Non-pigmented ciliary epithelial cell (primary cell): ENCODE measurements around the gene RAB40B.

Experiments
- DNase-seq: peaks from one replicate; pipeline ENCODE4 v3.0.0-alpha.2; 2010; ENCODE audit warnings: low read depth

RAB40B gene

DNA sequence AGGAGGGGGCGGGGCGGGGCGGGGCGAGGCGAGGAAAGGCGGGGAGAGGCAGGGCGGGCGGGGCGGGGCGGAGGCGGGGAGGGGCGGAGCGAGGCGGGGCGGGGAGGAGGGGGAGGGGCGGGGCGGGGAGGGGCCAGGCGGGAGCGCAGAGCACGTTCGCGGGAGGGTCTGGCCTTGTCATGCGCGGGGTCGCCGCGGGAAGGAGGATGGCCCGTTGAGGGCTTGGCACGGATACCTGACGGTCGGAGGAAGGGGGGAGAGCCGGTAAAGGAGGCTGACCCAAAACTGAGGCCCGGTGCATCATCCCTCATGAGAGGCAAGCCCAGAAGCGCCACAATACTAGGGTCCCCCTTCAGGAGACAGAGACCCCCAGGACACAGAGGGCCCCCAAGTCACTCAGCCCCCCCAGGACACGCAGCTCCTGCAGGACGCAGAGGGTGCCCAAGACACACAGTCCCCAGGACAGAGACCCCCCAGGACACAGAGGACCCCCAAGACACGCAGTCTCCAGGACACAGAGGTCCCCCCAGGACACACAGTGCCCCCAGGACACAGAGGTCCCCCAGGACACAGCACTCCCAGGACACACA, 49.7 kb downstream of the RAB40B start:
- DNase-seq: no peak

DNA sequence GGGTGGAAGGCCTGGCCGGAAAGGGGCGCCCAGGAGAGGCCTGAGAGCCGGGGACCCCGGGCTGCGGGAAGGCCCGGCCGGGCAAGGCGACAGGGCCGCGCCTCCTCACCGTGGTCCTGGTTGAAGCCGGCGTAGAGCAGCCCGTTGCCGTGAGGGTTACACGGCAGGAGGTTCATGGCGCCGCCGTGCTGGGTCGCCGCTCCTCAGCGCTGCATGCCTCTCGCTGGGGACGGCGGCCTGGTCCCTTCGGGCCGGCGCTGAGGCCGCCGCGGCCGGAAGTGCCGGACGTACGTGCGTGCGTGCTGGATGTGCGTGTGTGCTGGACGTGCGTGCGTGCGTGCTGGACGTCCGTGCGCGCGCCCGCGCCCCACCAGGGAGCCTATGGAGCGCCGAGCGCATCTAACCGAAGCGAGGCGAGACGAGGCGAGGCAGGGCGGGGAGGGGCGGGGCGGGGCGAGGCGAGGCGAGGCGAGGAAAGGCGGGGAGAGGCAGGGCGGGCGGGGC, 50.3 kb downstream of the RAB40B start, which contains the start of gene WDR45B:
TSS of gene WDR45B (minus strand) at position 280 of the 504 bp plus-strand sequence. CDS start at position 176, 104 bp downstream.
- DNase-seq: peak; percentile 87

DNA sequence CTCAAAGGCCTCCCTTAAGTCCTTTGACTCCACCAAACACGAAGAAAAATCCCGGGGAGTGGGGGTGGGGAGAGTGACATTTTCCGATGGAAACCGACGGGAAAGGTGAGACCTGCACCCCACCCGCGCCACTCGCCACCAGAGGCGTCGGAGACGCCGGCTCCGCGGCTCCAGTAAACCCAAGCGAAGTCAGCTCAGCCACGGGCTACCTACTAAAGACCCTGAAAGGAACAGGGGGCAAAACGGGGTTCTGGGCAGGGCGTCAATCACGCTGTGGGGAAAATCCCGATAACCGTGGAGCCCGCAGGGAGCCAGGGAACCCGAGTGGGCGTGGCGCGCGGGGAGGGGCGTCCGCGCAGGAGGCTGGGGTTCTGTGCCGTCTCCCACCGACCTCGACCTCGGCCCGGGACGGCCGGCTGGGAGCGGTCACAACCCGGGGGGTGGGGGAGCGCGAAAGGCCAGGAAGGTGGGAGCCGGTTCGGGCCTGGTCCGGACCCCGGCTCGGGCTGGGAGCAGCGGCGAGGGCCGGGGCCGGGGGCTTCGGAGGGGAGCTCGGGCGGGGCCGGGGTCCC, 50.8 kb downstream of the RAB40B start:
- no peak for DNase-seq

DNA sequence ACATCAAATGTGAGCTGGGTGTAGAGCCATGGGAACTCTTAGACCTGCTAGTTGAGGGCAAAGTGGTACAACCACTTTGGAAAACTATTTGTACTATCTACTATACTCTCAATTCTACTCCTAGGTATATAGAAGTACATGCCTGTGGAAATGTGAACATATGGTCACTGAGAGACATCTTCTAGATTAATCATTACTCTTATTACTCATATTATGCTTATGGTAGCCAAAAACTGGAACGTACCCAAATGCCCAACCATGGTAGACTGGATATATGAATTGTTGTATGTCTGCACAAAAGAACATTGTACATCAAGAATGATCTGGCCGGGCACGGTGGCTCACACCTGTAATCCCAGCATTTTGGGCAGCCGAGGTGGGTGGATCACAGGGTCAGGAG, 53.0 kb downstream of the RAB40B start:
- DNase-seq: no peak

DNA sequence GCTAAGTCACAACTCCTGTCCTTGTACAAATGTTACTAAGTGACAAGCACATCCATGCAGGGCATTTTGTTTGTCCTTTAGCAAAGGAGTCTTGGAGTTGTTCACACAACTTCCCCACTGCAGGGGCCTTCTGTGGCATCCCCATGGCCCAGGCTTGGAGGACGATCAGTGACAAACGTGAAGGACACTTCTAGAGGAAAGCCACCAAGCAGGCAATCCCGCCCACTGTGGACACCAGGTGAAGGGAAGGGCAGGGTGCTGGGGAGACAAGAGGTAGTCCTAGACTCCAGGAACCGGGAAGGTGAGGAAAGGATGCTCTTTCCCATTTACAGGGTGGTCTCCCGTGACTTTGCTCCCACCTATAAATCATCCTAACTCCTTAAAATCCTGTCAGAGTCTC, 54.4 kb downstream of the RAB40B start:
- DNase-seq: no peak

DNA sequence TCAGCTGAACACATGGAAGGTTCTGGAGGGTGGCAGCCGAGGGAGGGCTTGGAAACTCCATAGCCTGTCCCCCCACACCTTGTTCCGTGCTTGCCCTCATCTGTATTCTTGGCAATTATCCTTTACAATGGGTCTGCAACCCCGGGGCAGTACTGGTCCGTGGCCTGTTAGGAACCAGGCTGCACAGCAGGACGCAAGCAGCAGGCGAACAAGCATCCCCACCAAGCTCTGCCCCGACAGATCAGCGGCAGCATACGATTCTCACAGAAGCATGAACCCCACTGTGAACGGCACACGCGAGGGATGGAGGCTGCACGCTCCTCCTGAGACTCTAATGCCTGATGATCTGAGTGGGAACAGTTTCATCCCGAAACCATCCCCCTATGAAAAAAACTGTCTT, 56.5 kb downstream of the RAB40B start:
- DNase-seq: no peak

DNA sequence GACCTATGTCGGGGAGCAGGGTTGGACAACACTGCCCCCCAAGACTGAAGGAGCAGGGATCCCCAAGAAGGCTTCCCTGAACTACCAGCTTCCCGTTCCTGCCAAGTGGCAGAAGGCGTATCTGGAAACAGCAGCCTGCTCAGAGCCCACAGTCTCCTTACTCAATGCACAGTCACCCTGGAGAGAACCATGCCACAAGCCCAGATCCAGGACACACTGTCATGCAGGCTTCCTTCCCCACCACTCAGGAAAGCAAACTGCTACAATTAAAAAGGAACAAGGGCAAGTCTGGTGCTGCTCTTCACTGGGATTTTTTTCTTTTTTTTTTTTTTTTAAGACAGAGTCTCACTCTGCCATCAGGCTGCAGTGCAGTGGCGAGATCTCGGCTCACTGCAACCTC, 58.5 kb downstream of the RAB40B start:
- no peak for DNase-seq

DNA sequence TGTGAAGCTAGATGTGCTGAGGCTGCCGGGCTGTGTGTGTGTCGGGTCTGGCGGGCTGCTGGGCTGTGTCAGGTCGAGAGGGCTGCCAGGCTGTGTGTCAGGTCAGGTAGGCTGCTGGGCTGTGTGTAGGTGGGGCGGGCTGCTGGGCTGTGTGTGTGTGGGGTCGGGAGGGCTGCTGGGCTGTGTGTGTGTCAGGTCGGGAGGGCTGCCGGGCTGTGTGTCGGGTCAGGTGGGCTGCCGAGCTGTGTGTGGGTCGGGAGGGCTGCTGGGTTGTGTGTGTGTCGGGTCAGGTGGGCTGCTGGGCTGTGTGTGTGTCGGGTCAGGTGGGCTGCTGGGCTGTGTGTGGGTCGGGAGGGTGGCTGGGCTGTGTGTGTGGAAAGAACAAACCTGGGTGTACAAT, 58.9 kb downstream of the RAB40B start:
- DNase-seq: no peak

DNA sequence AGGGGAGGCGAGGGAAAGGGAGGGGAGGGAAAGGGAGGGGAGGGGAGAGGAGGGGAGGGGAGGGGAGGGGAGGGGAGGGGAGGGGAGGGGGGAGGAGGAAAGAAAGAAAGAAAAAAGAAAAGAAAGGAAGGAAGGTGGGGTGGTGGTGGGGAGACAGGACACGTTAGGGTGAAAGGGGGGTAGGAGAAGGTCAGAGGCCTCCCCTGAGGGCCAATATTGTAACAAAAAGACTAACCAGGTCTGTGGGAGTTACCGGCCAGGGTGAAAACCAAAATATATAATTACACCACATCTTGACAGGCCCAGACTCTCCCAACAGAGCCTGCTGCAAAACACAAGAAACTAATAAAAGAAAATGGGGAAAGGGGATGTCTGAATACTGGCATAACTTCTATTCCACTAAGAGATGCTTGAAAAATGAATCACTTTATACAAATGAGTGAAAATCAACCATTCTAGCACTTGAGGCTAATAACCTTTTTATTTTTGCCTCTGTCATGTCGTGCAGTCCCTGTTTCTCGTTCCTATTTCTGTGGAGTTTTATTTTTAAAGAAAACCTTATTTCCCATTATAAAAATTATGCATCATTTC, 60.2 kb downstream of the RAB40B start:
- no peak for DNase-seq

DNA sequence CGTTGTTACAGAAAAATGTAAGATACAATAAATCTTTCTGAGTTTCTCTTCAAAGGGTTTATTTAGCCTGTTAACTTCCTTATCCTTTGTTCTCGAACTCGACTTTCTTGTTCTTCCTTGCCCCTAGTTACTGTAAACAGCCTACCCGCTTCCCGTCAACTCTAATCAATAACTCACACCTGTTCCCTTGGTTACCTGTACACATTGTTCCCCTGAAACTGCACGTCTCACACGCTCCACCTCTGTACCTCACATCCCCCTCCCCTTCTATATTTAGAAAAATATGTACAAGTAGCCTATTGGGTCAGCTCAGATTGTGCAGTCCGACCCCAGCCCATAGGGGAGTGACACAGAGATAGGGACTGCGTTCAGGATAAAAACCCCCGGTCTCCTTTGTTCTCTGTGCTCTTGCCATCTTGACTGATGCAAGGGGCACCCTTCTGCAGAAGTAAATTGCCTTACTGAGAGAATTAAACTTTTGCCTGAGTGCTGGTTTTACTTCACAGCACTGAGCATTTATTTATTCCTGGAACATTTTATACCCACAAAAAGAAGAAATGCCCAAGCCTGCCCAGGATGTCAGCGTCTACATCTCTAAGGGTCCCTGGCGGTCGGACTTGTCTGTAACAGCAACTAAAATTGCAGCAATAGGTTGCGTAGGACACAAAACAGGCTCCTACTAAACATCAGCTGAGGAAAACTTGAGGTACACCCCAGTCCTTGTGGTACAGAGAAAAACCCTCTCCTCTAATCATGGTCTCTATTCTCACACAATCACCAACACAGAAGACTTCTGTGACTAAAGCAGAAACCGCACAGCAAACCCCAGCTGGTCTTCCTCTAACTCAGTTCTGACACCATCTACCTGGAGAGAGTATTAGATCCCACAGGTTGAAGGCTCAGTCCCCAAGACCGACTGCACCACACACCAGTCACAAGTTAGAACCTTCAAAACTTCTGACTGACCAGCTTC, 61.6 kb downstream of the RAB40B start:
- DNase-seq: no peak

DNA sequence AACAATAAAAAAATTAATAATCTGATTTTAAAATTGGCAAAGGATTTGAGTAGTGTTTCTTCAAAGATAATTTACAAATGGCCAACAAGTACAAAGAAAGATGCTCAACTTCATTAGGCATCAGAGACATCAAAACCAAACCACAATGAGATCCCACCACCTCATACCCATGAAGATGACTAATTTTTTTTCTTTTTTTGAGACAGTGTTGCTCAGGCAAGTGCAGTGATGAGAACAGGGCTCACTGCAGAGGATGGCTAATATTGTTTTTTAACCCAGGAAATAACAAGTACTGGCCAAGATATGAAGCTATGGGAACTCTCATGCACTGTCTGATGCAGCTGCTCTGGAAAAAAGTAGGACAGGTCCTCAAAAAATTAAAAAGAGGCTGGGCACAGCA, 65.2 kb downstream of the RAB40B start:
- DNase-seq: no peak

DNA sequence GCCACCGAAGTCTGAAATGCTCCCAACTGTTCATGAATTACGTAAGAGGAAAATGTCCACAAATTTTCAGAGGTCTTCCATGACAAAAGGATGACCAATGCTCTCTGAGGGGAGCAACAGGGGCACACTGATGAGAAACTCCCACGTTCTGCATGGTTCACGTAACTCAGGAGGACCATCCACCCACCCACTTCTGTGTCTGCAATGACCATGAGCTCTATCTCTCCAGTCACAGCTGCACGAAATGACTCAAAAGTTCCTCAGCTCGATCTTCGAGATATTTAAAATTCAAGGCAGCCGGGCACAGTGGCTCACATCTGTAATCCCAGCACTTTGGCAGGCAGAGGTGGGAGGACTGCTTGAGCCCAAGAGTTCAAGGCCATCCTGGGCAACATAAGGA, 66.0 kb downstream of the RAB40B start:
- no peak for DNase-seq

DNA sequence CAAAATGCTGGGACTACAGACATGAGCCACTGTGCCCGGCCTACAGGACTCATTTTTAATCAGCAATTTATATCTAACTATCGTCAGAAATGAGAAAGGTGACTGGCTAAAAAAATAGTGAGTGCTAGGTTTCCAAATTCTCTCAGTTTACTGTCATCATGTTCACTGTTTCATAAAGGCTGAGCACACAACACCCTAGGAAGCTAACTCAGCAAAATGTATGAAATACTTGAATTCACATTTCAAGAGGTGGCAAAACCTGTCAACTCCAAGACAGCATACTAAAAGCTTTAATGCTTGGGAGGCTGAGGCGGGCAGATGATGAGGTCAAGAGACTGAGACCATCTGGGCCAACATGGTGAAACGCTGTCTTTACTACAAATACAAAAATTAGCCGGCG, 67.0 kb downstream of the RAB40B start:
- DNase-seq: no peak

DNA sequence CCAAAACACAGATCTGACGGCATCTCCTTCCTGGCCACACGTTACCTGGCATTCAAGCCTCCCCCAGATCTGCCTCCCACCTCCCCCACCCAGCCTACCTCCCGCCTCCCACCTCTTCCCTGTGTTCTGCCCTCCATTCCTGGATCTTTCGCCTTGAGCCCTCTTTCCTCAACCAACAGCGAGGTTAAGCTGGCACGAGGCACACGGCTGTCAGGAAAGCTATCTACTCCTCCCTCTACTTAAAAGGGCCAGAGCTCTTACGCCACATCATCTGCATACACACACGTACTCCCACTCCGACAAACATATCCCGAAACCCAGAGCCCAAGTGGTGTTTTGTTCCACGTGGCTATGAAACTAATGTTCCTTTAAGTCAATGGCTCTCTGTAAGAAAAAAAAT, 68.3 kb downstream of the RAB40B start:
- no peak for DNase-seq

DNA sequence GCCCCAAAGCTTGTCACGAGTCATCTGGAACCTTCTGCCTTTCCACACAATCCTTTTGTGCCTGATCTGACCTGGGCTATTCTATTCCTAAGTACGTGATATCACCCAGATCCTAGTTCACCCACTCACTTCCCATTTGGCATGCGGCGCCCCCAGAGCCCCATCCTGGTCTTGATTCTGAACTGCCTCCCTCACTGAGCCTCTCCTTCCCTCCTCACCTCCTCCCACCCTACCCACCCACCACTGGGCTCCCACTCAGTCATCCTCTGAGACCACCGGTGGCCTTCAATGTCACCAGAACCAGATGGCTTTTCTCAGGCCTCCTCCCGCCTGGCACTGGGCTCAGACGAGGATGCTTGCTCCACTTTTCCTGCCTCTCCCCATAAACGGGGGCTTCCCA, 68.8 kb downstream of the RAB40B start:
- no peak for DNase-seq

DNA sequence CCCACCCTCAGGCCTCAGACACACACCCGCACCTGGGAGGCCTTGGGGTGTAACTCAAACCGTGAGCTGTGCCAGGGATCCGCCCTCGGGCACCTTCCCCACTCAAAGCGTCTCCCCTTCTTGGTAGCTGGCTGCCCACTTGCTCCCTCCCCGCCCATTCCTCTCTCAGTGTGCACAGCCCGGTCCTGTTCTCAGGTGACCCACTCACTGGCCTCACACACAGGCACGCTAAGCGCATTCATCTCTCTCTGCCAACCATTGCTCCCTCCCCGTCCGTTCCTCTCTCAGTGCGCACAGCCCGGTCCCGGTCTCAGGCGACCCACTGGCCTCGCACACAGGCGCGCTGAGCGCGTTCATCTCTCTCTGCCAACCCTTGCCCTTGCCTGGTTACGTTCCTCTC, 71.1 kb downstream of the RAB40B start:
- no peak for DNase-seq

DNA sequence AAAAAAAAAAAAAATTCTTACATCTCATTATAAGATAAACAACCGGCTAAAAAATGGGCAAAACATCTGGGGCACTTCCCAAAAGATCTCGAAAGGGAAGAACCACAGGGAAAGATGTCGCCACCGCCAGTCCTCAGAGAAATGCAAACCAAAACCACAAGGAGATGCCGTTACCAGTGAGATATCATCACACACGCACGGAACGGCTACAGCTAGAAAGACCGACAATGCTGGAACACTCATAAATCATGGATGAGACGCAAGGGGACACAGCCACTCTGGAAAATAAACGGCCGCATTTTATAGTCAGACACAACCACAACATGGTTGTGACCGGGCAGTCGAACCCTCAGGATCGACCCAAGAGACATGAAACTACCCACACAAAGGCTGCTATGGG, 74.8 kb downstream of the RAB40B start:
- no peak for DNase-seq

DNA sequence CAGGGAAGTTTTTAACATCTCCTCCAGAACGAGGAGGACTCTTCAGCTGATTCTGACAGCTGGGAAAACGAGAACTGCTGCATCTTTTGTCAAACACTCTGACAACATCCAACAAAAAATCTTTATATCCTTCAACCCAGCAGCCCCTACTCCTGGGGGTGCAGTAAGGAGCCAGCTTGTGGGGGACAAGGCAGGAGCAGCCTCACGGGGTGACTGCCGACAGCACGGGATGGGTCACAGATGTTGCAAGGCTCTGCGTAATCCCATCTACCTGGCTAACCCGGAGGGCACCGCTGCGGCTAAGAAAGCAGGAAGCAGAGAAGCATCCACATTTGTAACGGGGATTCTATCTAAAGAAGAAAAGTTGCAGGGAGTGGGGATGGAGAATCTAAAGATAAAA, 78.9 kb downstream of the RAB40B start:
- no peak for DNase-seq

DNA sequence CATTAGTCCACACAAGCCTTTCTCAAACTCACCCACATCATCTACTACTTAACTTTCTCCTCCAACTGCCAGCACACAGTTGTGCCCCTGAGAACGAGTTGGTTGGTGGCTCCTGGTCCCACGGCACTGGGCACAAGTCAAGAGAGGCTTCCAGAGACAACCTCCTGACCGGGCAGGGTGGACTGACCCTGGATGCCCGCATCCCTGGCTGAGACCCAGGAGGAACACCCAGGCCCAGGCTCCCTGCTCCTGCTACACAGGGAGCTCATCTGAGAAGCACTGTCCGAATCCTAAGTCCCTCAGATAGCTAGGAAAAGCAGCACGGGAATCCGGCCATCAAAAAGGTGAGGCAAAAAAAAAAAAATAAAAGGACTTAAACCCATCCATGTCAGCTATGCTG, 79.3 kb downstream of the RAB40B start:
- no peak for DNase-seq

DNA sequence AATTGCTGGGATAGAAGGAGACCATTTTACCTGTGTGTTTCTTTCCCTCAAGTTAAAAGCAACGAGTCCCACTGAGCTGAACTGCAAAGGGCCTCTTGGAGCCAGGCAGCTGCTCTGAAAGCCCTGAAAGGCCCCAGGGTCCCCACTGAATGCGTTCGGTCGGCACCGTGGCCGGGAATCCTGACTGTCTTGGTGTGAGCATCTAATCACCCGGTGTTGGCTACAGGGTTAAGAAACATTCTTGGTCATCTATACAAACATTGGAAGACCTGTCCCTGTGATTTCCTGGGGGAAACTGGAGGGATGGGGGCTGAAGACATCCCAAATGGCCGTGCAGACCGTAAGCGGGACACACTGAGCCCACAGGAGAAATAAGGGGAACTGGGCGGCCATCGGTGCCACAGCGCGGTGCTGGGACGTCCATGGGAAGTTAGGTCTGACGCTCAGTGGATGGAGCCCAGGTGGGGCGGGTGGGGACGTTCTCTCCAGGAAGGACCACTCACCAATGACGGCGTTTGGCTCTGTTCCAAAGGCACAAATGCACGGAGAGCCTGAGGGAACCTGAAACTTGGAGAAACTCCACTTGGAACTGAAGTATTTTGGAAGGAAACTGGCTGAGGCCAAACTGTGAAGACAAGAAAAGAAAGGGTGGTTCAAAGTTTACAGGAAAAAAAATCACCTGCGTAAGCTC, 82.3 kb downstream of the RAB40B start:
- DNase-seq: no peak

DNA sequence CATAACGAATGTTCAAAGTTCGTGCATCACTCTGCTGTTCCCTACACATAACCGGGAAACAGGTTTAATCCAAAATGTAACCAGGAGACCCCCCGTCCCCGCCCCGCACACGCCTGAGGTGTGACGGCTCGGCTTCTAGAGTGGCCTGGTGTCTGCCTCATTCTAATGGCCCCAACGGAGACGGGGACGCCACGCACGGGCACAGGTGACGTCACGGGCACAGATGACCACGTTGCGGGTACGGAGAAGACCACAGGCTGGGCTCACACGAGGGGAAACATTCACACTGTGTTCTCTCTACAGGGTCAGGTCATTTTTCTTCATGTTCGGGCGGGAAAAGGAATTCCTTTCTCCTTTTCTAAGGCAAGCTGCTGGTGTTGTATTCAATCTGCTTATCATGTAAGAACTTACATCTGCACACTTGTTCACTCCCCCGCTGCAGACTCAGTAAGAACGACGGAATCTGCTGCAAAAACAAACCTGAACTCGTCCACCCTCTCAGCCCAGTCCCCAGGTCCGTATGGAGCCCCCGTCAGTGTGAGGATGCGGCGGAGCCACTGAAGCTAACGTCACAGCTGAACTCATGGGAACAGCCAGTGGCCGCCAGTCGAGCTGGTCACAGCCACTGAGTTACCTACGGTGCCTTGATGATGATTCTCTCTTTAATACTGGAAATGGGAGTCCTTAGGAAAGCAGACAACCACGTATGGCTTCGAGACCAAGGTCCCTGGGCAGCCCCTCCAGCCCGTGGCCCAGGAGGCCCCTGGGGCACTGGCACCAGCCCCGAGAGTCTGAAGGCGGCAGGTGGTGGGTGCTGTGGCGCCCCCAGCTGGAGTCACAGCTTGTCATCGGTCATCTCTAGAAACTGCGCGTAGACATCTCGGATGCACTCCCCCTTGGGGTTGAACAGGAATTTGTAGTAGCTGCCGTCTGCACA, 83.1 kb downstream of the RAB40B start:
- DNase-seq: no peak
